Activated CD8-positive, alpha-beta memory T cell treated with anti-CD3 and anti-CD28 coated beads, Interleukin-2, amount 50 U/mL, for 48 hours (primary cell): ENCODE data around the gene ZNF569.
"Not testable (repeated sequence)": the region's sequence is repeated elsewhere in the genome, so short reads cannot be mapped to it uniquely, and the experiment has no call there.

ENCODE experiments used
- DNase-seq: peaks from one replicate; pipeline ENCODE4 v3.0.0-alpha.2; 2020

The ZNF569 gene

GRCh38 chr19:37466798-37467607 lies at the start of gene ZNF569:
Gene ZNF569 (minus strand): TSS chr19:37467444. CDS start chr19:37444921, 22,523 bp downstream.
- peak; percentile 86 for DNase-seq

GRCh38 chr19:37513397-37513796 lies 46.2 kb upstream of the ZNF569 start:
- DNase-seq: no peak

- no peak for DNase-seq
Observed at GRCh38 chr19:37511821-37512220, 44.6 kb upstream of the ZNF569 start.

GRCh38 chr19:37511186-37511585 lies 43.9 kb upstream of the ZNF569 start:
- DNase-seq: no peak

- DNase-seq: no peak
Observed at GRCh38 chr19:37507167-37507464, 39.9 kb upstream of the ZNF569 start.

- peak; percentile 90 for DNase-seq
Observed at GRCh38 chr19:37506387-37507166, 39.3 kb upstream of the ZNF569 start, which contains the start of gene ZNF793. Gene ZNF793 (plus strand): TSS chr19:37506939. CDS start chr19:37523440, 16,501 bp downstream.

GRCh38 chr19:37505958-37506386 lies 38.7 kb upstream of the ZNF569 start:
- DNase-seq: no peak

GRCh38 chr19:37492213-37492612 lies 25.0 kb upstream of the ZNF569 start:
- no peak for DNase-seq

GRCh38 chr19:37484406-37485168 lies 17.3 kb upstream of the ZNF569 start:
- DNase-seq: no peak

- DNase-seq: no peak
Observed at GRCh38 chr19:37472165-37472564, 4.9 kb upstream of the ZNF569 start.

- DNase-seq: no peak
Observed at GRCh38 chr19:37470216-37470615, 3.0 kb upstream of the ZNF569 start.

- DNase-seq: peak; percentile 92
Observed at GRCh38 chr19:37468961-37469777, 1.9 kb upstream of the ZNF569 start, which contains the start of gene ZNF570. Gene ZNF570 (plus strand): TSS chr19:37469356. CDS start chr19:37470355, 999 bp downstream.

GRCh38 chr19:37467608-37468090 lies 405 bp upstream of the ZNF569 start:
- DNase-seq: no peak

GRCh38 chr19:37466277-37466797 lies 907 bp downstream of the ZNF569 start:
- no peak for DNase-seq

GRCh38 chr19:37452500-37453245 lies 14.6 kb downstream of the ZNF569 start:
- DNase-seq: no peak

GRCh38 chr19:37413313-37414084 lies 53.7 kb downstream of the ZNF569 start:
- no peak for DNase-seq

- DNase-seq: no peak
Observed at GRCh38 chr19:37412700-37413099, 54.5 kb downstream of the ZNF569 start.

- DNase-seq: not testable (repeated sequence)
Observed at GRCh38 chr19:37406140-37406846, 61.0 kb downstream of the ZNF569 start.

- no peak for DNase-seq
Observed at GRCh38 chr19:37403403-37403802, 63.8 kb downstream of the ZNF569 start.

GRCh38 chr19:37401078-37401477 lies 66.2 kb downstream of the ZNF569 start:
- no peak for DNase-seq
